Hepatocyte (in vitro differentiated cells): ENCODE measurements around the gene PPP4R3C. TPM values are rescaled to one million over a fixed set of nuclear protein-coding genes. Genes with fewer than 3 reads are reported as not detected.
A peak's percentile ranks its signal among the peaks of the same experiment; 100 is the strongest.

Experiments used
- DNase-seq: peaks from one replicate; pipeline ENCODE4 v3.0.0-alpha.2; 2016; ENCODE audit warnings: low spot score
- H2AFZ ChIP-seq: fragments of 200-600 bp; sonication (generic); 2 replicates; pipeline ENCODE4 v1.6.0; 2016; ENCODE audit warnings: antibody characterized with exemption, mild to moderate bottlenecking
- H3K27ac ChIP-seq: fragments of 200-600 bp; sonication (generic); 2 replicates; pipeline ENCODE4 v1.5.1; 2016; ENCODE audit warnings: mild to moderate bottlenecking
- H3K27me3 ChIP-seq: fragments of 200-600 bp; sonication (generic); 2 replicates; pipeline ENCODE4 v1.6.1; 2016
- H3K36me3 ChIP-seq: fragments of 200-600 bp; sonication (generic); replicated peaks from 2 replicates; pipeline ENCODE4 v1.5.1; 2016; ENCODE audit warnings: low read depth; ENCODE audit not compliant: insufficient read depth
- H3K4me1 ChIP-seq: fragments of 200-600 bp; sonication (generic); 2 replicates; pipeline ENCODE4 v1.5.1; 2016; ENCODE audit warnings: mild to moderate bottlenecking, moderate library complexity; ENCODE audit not compliant: insufficient read depth
- H3K4me2 ChIP-seq: fragments of 200-600 bp; sonication (generic); 2 replicates; pipeline ENCODE4 v1.6.0; 2016
- H3K4me3 ChIP-seq: fragments of 200-600 bp; sonication (generic); 2 replicates; pipeline ENCODE4 v1.5.1; 2016; ENCODE audit warnings: mild to moderate bottlenecking
- H3K79me2 ChIP-seq: fragments of 200-600 bp; sonication (generic); 2 replicates; pipeline ENCODE4 v1.6.0; 2017; ENCODE audit warnings: mild to moderate bottlenecking
- H3K9me2 ChIP-seq: fragments of 200-600 bp; sonication (generic); replicated peaks from 2 replicates; pipeline ENCODE4 v1.6.0; 2017; ENCODE audit warnings: mild to moderate bottlenecking; ENCODE audit not compliant: insufficient read depth
- H3K9me3 ChIP-seq: fragments of 200-600 bp; sonication (generic); 2 replicates; pipeline ENCODE4 v1.5.1; 2016; ENCODE audit warnings: low read depth, mild to moderate bottlenecking
- H4K20me1 ChIP-seq: fragments of 200-600 bp; sonication (generic); 2 replicates; pipeline ENCODE4 v1.6.0; 2016; ENCODE audit warnings: mild to moderate bottlenecking; ENCODE audit not compliant: insufficient read depth, poor library complexity, severe bottlenecking
- CTCF ChIP-seq: fragments of 200-600 bp; sonication (generic); IDR thresholded peaks from 2 replicates; pipeline ENCODE4 v1.5.1; 2016; ENCODE audit warnings: antibody characterized with exemption, mild to moderate bottlenecking; ENCODE audit not compliant: poor library complexity
- EZH2 ChIP-seq: fragments of 200-600 bp; sonication (generic); IDR thresholded peaks from 2 replicates; pipeline ENCODE4 v1.6.1; 2016; ENCODE audit warnings: antibody characterized with exemption, mild to moderate bottlenecking, borderline replicate concordance
- EZH2phosphoT487 ChIP-seq: fragments of 200-600 bp; sonication (generic); IDR thresholded peaks from one replicate; pipeline ENCODE4 v1.6.1; 2018; ENCODE audit warnings: antibody characterized with exemption, mild to moderate bottlenecking, low read depth, moderate library complexity; ENCODE audit not compliant: unreplicated experiment, severe bottlenecking
- WGBS: methylation state at CpG from one replicate; pipeline ENCODE4 v1.1.6; 2016; ENCODE audit warnings: low lambda C conversion rate; ENCODE audit errors: missing lambda C conversion rate; 5-methylcytosine and 5-hydroxymethylcytosine counted together
- polyA plus RNA-seq: library from polyadenylated mRNA; unstranded; fragments of >200 nt; fragmentation: Nextera tagmentation; extraction: Ambion mirVana; gene quantifications from 2 replicates; pipeline ENCODE4 v1.2.1, GENCODE V29; 2016
- total RNA-seq: library from RNA; depleted of rRNA; stranded (reverse); fragments of >200 nt; gene quantifications from 2 replicates; pipeline ENCODE4 v1.2.3, GENCODE V29; 2014

PPP4R3C gene
- total and polyA plus RNA-seq, 2 experiments from 2014 or later: not detected

- H3K9me3 ChIP-seq: no peaks in the 10 kb centered on the region
- H3K36me3 ChIP-seq: no peaks in the 10 kb centered on the region
- H3K4me3 ChIP-seq: no peak overlapping the region
- DNase-seq: no peak
- no peaks in the 10 kb centered on the region for H4K20me1 ChIP-seq
- no peak overlapping the region for H3K4me2 ChIP-seq
- H2AFZ ChIP-seq: no peak overlapping the region
- H3K79me2 ChIP-seq: no peaks in the 10 kb centered on the region
- H3K9me2 ChIP-seq: no peaks in the 10 kb centered on the region
- no peak overlapping the region for H3K27ac ChIP-seq
- no peaks in the 10 kb centered on the region for H3K27me3 ChIP-seq
- H3K4me1 ChIP-seq: no peaks in the 10 kb centered on the region
- TF ChIP-seq EZH2phosphoT487: no peak
- TF ChIP-seq EZH2: no peak
- no peak for TF ChIP-seq CTCF
These were observed 11.8 kb downstream of the PPP4R3C start for GRCh38 chrX:27451324-27451723.

- Histone ChIP-seq H4K20me1 (no peaks in the 10 kb centered on the region), H3K36me3 (no peaks in the 10 kb centered on the region), H3K4me1 (peaks cover 3% of the 10 kb centered on the region), H3K4me3 (no peak overlapping the region), H3K27ac (no peak overlapping the region), H3K9me2 (no peaks in the 10 kb centered on the region), H3K27me3 (no peaks in the 10 kb centered on the region), H3K9me3 (no peaks in the 10 kb centered on the region), H2AFZ (no peak overlapping the region), H3K4me2 (no peak overlapping the region), H3K79me2 (no peaks in the 10 kb centered on the region)
- DNase-seq: no peak
- TF ChIP-seq CTCF: no peak
- no peak for TF ChIP-seq EZH2phosphoT487
- no peak for TF ChIP-seq EZH2
- WGBS: 78% methylated on average over 1 of the region's 1 CpG
These were observed 16.7 kb downstream of the PPP4R3C start for GRCh38 chrX:27446423-27446822.

GRCh38 chrX:27445438-27445837 is 17.7 kb downstream of the PPP4R3C start:
- H3K36me3 ChIP-seq: no peaks in the 10 kb centered on the region
- H4K20me1 ChIP-seq: no peaks in the 10 kb centered on the region
- DNase-seq: peak; percentile 7
- WGBS: 73% methylated on average over 2 of the region's 2 CpGs
- H3K4me2 ChIP-seq: peak overlapping the region; percentile 55
- TF ChIP-seq EZH2 (no peak), CTCF (no peak), EZH2phosphoT487 (no peak)
- no peaks in the 10 kb centered on the region for H3K27me3 ChIP-seq
- peaks cover 3% of the 10 kb centered on the region for H3K4me1 ChIP-seq
- H3K9me3 ChIP-seq: no peaks in the 10 kb centered on the region
- H3K27ac ChIP-seq: peak overlapping the region; percentile 54
- H3K9me2 ChIP-seq: no peaks in the 10 kb centered on the region
- no peaks in the 10 kb centered on the region for H3K79me2 ChIP-seq
- no peak overlapping the region for H3K4me3 ChIP-seq
- H2AFZ ChIP-seq: no peak overlapping the region
